Fibroblast of lung (primary cell): Measurements from ENCODE around the gene MRPS21. TPM values are rescaled to one million over a fixed set of nuclear protein-coding genes. Genes with fewer than 3 reads are reported as not detected.

Experiments used
- DNase-seq, 2 donors: peaks; one replicate each; pipeline versions ENCODE4 v3.0.0 to v3.0.0-alpha.2; 2010; ENCODE audit warnings: low read depth in 2 of 2
- H2AFZ ChIP-seq: 2 replicates; pipeline ENCODE4 v1.5.1; 2012; ENCODE audit warnings: low read length, control low read depth, inconsistent platforms
- H3K27ac ChIP-seq: 2 replicates; pipeline ENCODE4 v1.5.1; 2011; ENCODE audit warnings: low read length, control low read depth; ENCODE audit not compliant: insufficient read depth
- H3K27me3 ChIP-seq: 2 replicates; pipeline ENCODE4 v1.5.1; 2011; ENCODE audit warnings: mild to moderate bottlenecking, low read length; ENCODE audit not compliant: control insufficient read depth, insufficient read depth
- H3K36me3 ChIP-seq: 2 replicates; pipeline ENCODE4 v1.5.1; 2011; ENCODE audit warnings: low read length; ENCODE audit not compliant: control insufficient read depth, insufficient read depth
- H3K4me1 ChIP-seq: 2 replicates; pipeline ENCODE4 v1.5.1; 2011; ENCODE audit warnings: low read length; ENCODE audit not compliant: control insufficient read depth, insufficient read depth; ENCODE audit errors: extremely low read depth
- H3K4me2 ChIP-seq: 2 replicates; pipeline ENCODE4 v1.5.1; 2011; ENCODE audit warnings: low read length, control low read depth; ENCODE audit not compliant: insufficient read depth; ENCODE audit errors: extremely low read depth
- H3K4me3 ChIP-seq, 4 experiments: fragments of 200-600 bp in 1 of 4; sonication (generic) in 1 of 4; replicated peaks in 1 of 4; 2 replicates each; pipeline ENCODE4 v1.5.1; 2011 to 2016; ENCODE audit warnings: low read length in 4 of 4, low read depth in 3 of 4, mild to moderate bottlenecking in 3 of 4, control low read depth in 2 of 4, inconsistent platforms in 1 of 4, mixed read lengths in 1 of 4; ENCODE audit not compliant: insufficient read depth in 1 of 4; ENCODE audit errors: control extremely low read depth in 1 of 4
- H3K79me2 ChIP-seq: 2 replicates; pipeline ENCODE4 v1.5.1; 2012; ENCODE audit warnings: mild to moderate bottlenecking, low read length, inconsistent platforms; ENCODE audit not compliant: control insufficient read depth, insufficient read depth
- H3K9ac ChIP-seq: 2 replicates; pipeline ENCODE4 v1.5.1; 2011; ENCODE audit warnings: mild to moderate bottlenecking, low read length, control low read depth; ENCODE audit not compliant: insufficient read depth
- H3K9me3 ChIP-seq: 2 replicates; pipeline ENCODE4 v1.5.1; 2012; ENCODE audit warnings: low read depth, low read length; ENCODE audit not compliant: control insufficient read depth, insufficient read depth
- H4K20me1 ChIP-seq: 2 replicates; pipeline ENCODE4 v1.5.1; 2011; ENCODE audit warnings: low read length; ENCODE audit not compliant: control insufficient read depth, insufficient read depth; ENCODE audit errors: extremely low read depth
- CTCF ChIP-seq, 2 donors: IDR thresholded peaks in 1 of 2; conservative IDR thresholded peaks in 1 of 2; 1 replicate in 1 of 2; 2 replicates in 1 of 2; pipeline ENCODE4 v1.5.1; 2011 to 2012; ENCODE audit warnings: low read length in 2 of 2, control low read depth in 1 of 2, inconsistent platforms in 1 of 2, low read depth in 1 of 2, mild to moderate bottlenecking in 1 of 2
- EZH2 ChIP-seq: IDR thresholded peaks from 2 replicates; pipeline ENCODE4 v1.5.1; 2012; ENCODE audit warnings: low read length, control low read depth, mild to moderate bottlenecking; ENCODE audit errors: missing control alignments
- polyA plus RNA-seq, 2 donors: library from polyadenylated mRNA; depleted of rRNA in 1 of 2; stranded (reverse) in 1 of 2; unstranded in 1 of 2; fragments of >200 nt; gene quantifications; 2 replicates each; pipeline ENCODE4 v1.2.1, GENCODE V29; 2011 to 2012; ENCODE audit warnings: missing spikeins in 1 of 2
- total RNA-seq: library from RNA; depleted of rRNA; stranded (reverse); fragments of >200 nt; gene quantifications from 2 replicates; pipeline ENCODE4 v1.2.1, GENCODE V29; 2014

Gene MRPS21
- total and polyA plus RNA-seq, 2 donors (not counting 1 experiment from before 2014, with no cell fraction given): 54.7 to 74.1 TPM

- Histone ChIP-seq H3K27me3 (peaks cover 8% of the 10 kb centered on the region), H3K9me3 (no peaks in the 10 kb centered on the region), H3K79me2 (peaks cover 23% of the 10 kb centered on the region), H3K4me2 (no peak overlapping the region), H3K27ac (no peak overlapping the region), H3K4me1 (peaks cover 4% of the 10 kb centered on the region), H3K36me3 (peaks cover 18% of the 10 kb centered on the region), H3K9ac (no peak overlapping the region), H2AFZ (no peak overlapping the region), H3K4me3 (no peak overlapping the region), H4K20me1 (no peaks in the 10 kb centered on the region)
- DNase-seq: no peak
- TF ChIP-seq EZH2: no peak
- no peak for TF ChIP-seq CTCF (conservative IDR thresholded peaks at IDR 0.05 in 1 of 2, IDR thresholded peaks at IDR 0.05 in 1 of 2; ENCODE audit: low read depth in 1 of 2, low read length in 2 of 2)
Observed at GRCh38 chr1:150263549-150263948, 30.1 kb upstream of the MRPS21 start.

GRCh38 chr1:150267896-150268295 is 25.8 kb upstream of the MRPS21 start:
- no peak for DNase-seq
- H3K36me3 ChIP-seq: peaks cover 18% of the 10 kb centered on the region
- H3K4me2 ChIP-seq: peak overlapping the region; percentile 98
- H3K9ac ChIP-seq: peak overlapping the region; percentile 95
- TF ChIP-seq CTCF (conservative IDR thresholded peaks at IDR 0.05 in 1 of 2, IDR thresholded peaks at IDR 0.05 in 1 of 2; ENCODE audit: low read depth in 1 of 2, low read length in 2 of 2) (no peak), EZH2 (no peak)
- peak overlapping the region; percentile 69 for H2AFZ ChIP-seq
- H3K4me1 ChIP-seq: peaks cover 4% of the 10 kb centered on the region
- peak overlapping the region; percentile 94 to 100 (median 98) for H3K4me3 ChIP-seq
- H3K27me3 ChIP-seq: no peaks in the 10 kb centered on the region
- peaks cover 25% of the 10 kb centered on the region for H3K79me2 ChIP-seq
- H4K20me1 ChIP-seq: no peaks in the 10 kb centered on the region
- H3K27ac ChIP-seq: peak overlapping the region; percentile 91
- no peaks in the 10 kb centered on the region for H3K9me3 ChIP-seq

GRCh38 chr1:150268340-150268704 is 25.3 kb upstream of the MRPS21 start:
- Histone ChIP-seq H3K9ac (peak overlapping the region; percentile 95), H3K4me1 (peaks cover 4% of the 10 kb centered on the region), H2AFZ (peak overlapping the region; percentile 69), H3K27ac (peak overlapping the region; percentile 91), H3K4me2 (peak overlapping the region; percentile 98), H3K79me2 (peaks cover 25% of the 10 kb centered on the region), H3K4me3 (peak overlapping the region; percentile 94 to 100 (median 98)), H3K36me3 (peaks cover 18% of the 10 kb centered on the region), H3K9me3 (no peaks in the 10 kb centered on the region), H3K27me3 (no peaks in the 10 kb centered on the region), H4K20me1 (no peaks in the 10 kb centered on the region)
- TF ChIP-seq CTCF (conservative IDR thresholded peaks at IDR 0.05 in 1 of 2, IDR thresholded peaks at IDR 0.05 in 1 of 2; ENCODE audit: low read depth in 1 of 2, low read length in 2 of 2) (no peak), EZH2 (no peak)
- DNase-seq: peak; percentile 17 to 41
